Measurements from ENCODE around the gene MTA3. TPM values are rescaled to one million over a fixed set of nuclear protein-coding genes. Genes with fewer than 3 reads are reported as not detected.
"Not testable (repeated sequence)": the region's sequence is repeated elsewhere in the genome, so short reads cannot be mapped to it uniquely, and the experiment has no call there.

MTA3 gene
- total RNA-seq, 6 experiments from 2014 or later, result 6.3 to 13.0 (median 11.4) TPM

DNA sequence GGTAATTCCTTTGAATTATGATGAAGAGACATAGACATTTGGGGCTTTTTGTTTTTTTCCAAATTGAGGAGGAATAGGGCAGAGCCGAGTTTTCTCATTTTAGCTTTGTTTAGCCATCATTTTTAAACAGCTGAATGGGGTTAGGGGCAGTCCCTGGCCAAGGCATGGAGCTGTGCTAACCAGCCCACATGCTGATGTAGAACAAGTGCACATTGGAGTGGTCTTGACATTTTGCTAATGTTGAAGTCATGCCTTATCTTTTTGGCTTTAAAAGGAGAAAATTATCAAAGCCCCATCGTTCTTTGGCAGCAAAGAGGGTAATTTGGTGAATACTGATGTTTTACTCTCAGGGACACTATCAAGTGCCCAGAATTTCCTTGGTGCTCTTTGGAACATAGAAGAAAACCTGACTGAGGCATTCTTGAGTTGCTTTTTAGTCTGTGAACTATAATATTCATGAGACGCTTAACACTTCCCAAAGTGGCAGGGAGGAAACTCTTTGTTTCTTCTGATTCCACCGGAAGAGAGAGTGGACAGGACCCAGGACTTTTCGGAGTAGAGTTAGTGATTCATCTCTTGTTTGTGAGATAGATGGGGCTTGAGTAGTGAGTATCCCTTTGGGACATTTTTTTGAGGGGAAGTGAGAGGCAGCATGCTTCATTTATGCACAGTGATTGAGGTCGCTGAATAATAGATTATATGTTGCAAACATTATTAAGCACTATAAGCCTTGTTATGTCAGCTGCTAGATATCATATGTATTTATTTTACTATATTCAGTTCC, 45.0 kb downstream of the MTA3 start:
- H3K9me3 ChIP-seq, result no peaks in the 10 kb centered on the region
- H3K4me1 ChIP-seq, result no peaks in the 10 kb centered on the region
- 85% methylated on average over 6 of the region's 6 CpGs for WGBS (ENCODE audit: insufficient coverage, low coverage, low lambda C conversion rate, missing lambda C conversion rate)
- ATAC-seq (no peak), DNase-seq (no peak)
- H3K27me3 ChIP-seq, result no peaks in the 10 kb centered on the region
- H3K36me3 ChIP-seq, result no peaks in the 10 kb centered on the region
- TF ChIP-seq POLR2A (IDR thresholded peaks at IDR 0.05), result no peak
- TF ChIP-seq, protein P1, sequence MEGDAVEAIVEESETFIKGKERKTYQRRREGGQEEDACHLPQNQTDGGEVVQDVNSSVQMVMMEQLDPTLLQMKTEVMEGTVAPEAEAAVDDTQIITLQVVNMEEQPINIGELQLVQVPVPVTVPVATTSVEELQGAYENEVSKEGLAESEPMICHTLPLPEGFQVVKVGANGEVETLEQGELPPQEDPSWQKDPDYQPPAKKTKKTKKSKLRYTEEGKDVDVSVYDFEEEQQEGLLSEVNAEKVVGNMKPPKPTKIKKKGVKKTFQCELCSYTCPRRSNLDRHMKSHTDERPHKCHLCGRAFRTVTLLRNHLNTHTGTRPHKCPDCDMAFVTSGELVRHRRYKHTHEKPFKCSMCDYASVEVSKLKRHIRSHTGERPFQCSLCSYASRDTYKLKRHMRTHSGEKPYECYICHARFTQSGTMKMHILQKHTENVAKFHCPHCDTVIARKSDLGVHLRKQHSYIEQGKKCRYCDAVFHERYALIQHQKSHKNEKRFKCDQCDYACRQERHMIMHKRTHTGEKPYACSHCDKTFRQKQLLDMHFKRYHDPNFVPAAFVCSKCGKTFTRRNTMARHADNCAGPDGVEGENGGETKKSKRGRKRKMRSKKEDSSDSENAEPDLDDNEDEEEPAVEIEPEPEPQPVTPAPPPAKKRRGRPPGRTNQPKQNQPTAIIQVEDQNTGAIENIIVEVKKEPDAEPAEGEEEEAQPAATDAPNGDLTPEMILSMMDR (IDR thresholded peaks at IDR 0.05), result no peak
- intact Hi-C loops (cut with DNase I), result no loop called here
- H3K4me3 ChIP-seq, result no peak overlapping the region
- H3K27ac ChIP-seq, result no peak overlapping the region

DNA sequence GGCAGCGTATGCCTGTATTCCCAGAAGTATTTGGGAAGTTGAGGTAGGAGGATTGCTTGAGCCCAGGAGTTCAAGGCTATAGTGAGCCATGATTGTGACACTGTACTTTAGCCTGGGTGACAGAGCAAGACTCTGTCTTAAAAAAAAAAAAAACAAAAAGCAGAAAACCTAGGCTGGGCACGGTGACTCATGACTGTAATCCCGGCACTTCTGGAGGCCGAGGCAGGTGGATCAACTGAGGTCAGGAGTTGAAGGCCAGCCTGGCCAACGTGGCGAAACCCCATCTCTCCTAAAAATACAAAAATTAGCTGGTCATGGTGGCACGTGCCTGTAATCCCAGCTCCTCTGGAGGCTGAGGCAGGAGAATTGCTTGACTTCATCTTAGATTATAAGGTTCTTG, 46.4 kb downstream of the MTA3 start:
- intact Hi-C loops (cut with DNase I), result no loop called here
- no peaks in the 10 kb centered on the region for H3K36me3 ChIP-seq
- TF ChIP-seq, protein P1 (IDR thresholded peaks at IDR 0.05), result no peak
- no peaks in the 10 kb centered on the region for H3K27me3 ChIP-seq
- DNase-seq, result no peak
- no peak overlapping the region for H3K27ac ChIP-seq
- WGBS (ENCODE audit: insufficient coverage, low coverage, low lambda C conversion rate, missing lambda C conversion rate), result 91% methylated on average over 1 of the region's 7 CpGs
- ATAC-seq, result peak in 1 of 4 donors; percentile 25
- H3K9me3 ChIP-seq, result no peaks in the 10 kb centered on the region
- H3K4me3 ChIP-seq, result no peak overlapping the region
- no peaks in the 10 kb centered on the region for H3K4me1 ChIP-seq

DNA sequence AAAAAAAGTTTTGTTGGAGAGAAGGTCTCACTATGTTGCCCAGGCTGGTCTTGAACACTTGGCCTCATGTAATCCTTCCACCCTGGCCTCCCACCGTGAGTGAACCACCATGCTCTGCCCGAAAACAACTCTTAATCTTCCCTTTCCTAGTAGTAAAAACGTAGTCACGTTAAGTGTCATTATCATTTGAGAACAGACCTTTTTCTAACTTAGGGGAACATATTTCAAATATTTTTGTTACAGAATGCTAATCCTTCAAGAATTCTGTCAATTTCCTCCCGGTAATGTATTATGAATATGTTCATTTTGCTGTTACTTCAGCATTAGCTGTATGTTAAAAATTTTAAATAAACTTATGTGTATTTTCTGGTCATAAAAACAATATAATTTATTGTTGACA, 49.7 kb downstream of the MTA3 start:
- no peak for ATAC-seq
- Histone ChIP-seq H3K36me3 (peaks cover 0 to 4% (median 0%) of the 10 kb centered on the region in 4 donors), H3K27me3 (no peaks in the 10 kb centered on the region), H3K9me3 (no peaks in the 10 kb centered on the region), H3K4me3 (no peak overlapping the region), H3K4me1 (no peaks in the 10 kb centered on the region), H3K27ac (no peak overlapping the region)
- 86% methylated on average over 5 of the region's 5 CpGs for WGBS (ENCODE audit: insufficient coverage, low coverage, low lambda C conversion rate, missing lambda C conversion rate)
- intact Hi-C loops (cut with DNase I), result no loop called here
- no peak for DNase-seq
- TF ChIP-seq, protein P1 (IDR thresholded peaks at IDR 0.05), result no peak
- no peak for TF ChIP-seq POLR2A (IDR thresholded peaks at IDR 0.05)

DNA sequence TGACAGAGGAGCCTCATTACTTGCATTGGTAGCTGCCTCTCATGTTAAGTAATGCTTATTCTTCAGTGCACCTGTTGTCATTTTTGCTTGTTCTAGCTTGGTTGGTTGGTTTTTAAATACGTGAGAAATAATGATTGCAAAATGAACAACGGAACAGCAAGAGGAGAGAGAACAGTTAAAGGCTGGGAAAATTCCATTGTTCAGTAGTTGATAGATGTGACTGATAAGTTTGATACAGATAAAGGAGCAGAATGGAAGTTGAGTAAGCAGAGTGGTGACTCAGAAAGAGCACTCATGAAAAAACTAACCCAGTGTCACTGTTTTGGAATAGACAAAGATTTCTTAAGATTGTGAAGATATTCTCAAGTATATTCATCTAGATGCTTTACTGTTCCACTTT, 50.5 kb downstream of the MTA3 start:
- intact Hi-C loops (cut with DNase I), result no loop called here
- Histone ChIP-seq H3K4me1 (no peaks in the 10 kb centered on the region), H3K27me3 (no peaks in the 10 kb centered on the region), H3K9me3 (no peaks in the 10 kb centered on the region), H3K27ac (no peak overlapping the region), H3K4me3 (no peak overlapping the region), H3K36me3 (peaks cover 0 to 4% (median 0%) of the 10 kb centered on the region in 4 donors)
- DNase-seq (no peak), ATAC-seq (no peak)
- WGBS (ENCODE audit: insufficient coverage, low coverage, low lambda C conversion rate, missing lambda C conversion rate), result 58% methylated on average over 2 of the region's 2 CpGs
- TF ChIP-seq, protein P1 (IDR thresholded peaks at IDR 0.05), result no peak
- no peak for TF ChIP-seq POLR2A (IDR thresholded peaks at IDR 0.05)

- intact Hi-C loops (cut with DNase I); H3K27me3 ChIP-seq; H3K27ac ChIP-seq; H3K36me3 ChIP-seq; DNase-seq; H3K9me3 ChIP-seq; H3K4me1 ChIP-seq; ATAC-seq; H3K4me3 ChIP-seq: not testable (repeated sequence)
- 100% methylated on average over 2 of the region's 26 CpGs for WGBS (ENCODE audit: insufficient coverage, low coverage, low lambda C conversion rate, missing lambda C conversion rate)
These were observed 53.2 kb downstream of the MTA3 start for GRCh38 chr2:42621626-42622025.
